HG03558 (cell line): Measurements from ENCODE around the gene CRIP1.

Experiments
- ATAC-seq: cut with Tn5 transposase; IDR thresholded peaks from one replicate; pipeline ENCODE4 v1.9.1; 2021; ENCODE audit warnings: moderate number of reproducible peaks; ENCODE audit not compliant: unreplicated experiment; ENCODE audit errors: extremely low read depth

Gene CRIP1

GRCh38 chr14:105501504-105502291 is 15.0 kb downstream of the CRIP1 start:
- no peak for ATAC-seq

GRCh38 chr14:105502446-105503295 is 16.0 kb downstream of the CRIP1 start:
- ATAC-seq: no peak

- ATAC-seq: no peak
Observed at GRCh38 chr14:105503296-105503640, 16.6 kb downstream of the CRIP1 start.

GRCh38 chr14:105503935-105504692 is 17.4 kb downstream of the CRIP1 start:
- ATAC-seq: no peak

GRCh38 chr14:105505101-105505500 is 18.4 kb downstream of the CRIP1 start:
- ATAC-seq: no peak

- no peak for ATAC-seq
Observed at GRCh38 chr14:105507247-105507646, 20.6 kb downstream of the CRIP1 start.

GRCh38 chr14:105508069-105508468 is 21.4 kb downstream of the CRIP1 start:
- ATAC-seq: no peak

GRCh38 chr14:105508601-105509000 is 21.9 kb downstream of the CRIP1 start:
- ATAC-seq: no peak

GRCh38 chr14:105517096-105517495 is 30.4 kb downstream of the CRIP1 start:
- no peak for ATAC-seq

- no peak for ATAC-seq
Observed at GRCh38 chr14:105519946-105520698, 33.4 kb downstream of the CRIP1 start.

GRCh38 chr14:105525326-105525725 is 38.6 kb downstream of the CRIP1 start:
- ATAC-seq: no peak

- no peak for ATAC-seq
Observed at GRCh38 chr14:105525861-105526775, 39.4 kb downstream of the CRIP1 start, which contains the start of gene TMEM121. TSS of gene TMEM121 (plus strand) at chr14:105526583. CDS start at chr14:105528835, 2,252 bp downstream.

- no peak for ATAC-seq
Observed at GRCh38 chr14:105526776-105527380, 40.2 kb downstream of the CRIP1 start.

- ATAC-seq: no peak
Observed at GRCh38 chr14:105527381-105527825, 40.7 kb downstream of the CRIP1 start.

GRCh38 chr14:105527826-105528585 is 41.3 kb downstream of the CRIP1 start:
- ATAC-seq: no peak

- no peak for ATAC-seq
Observed at GRCh38 chr14:105528586-105529318, 42.1 kb downstream of the CRIP1 start.

- ATAC-seq: no peak
Observed at GRCh38 chr14:105529319-105529568, 42.6 kb downstream of the CRIP1 start.
